HL-60 (cell line): ENCODE measurements around the gene PTGR1.

Source experiments
- CTCF ChIP-seq: IDR thresholded peaks from one replicate; pipeline ENCODE4 v1.5.1; 2011; ENCODE audit warnings: low read length, control low read depth, inconsistent platforms; ENCODE audit not compliant: insufficient read depth
- POLR2AphosphoS5 ChIP-seq: IDR thresholded peaks from 2 replicates; pipeline ENCODE4 v1.6.1; 2012; ENCODE audit warnings: low read depth
- SPI1 ChIP-seq: IDR thresholded peaks from 2 replicates; pipeline ENCODE4 v1.6.1; 2012; ENCODE audit warnings: low read depth, mild to moderate bottlenecking, borderline replicate concordance

- no peak for TF ChIP-seq CTCF
- no peak for TF ChIP-seq POLR2AphosphoS5
- TF ChIP-seq SPI1 = no peak
These were observed 40.3 kb downstream of the PTGR1 start for GRCh38 chr9:111559000-111559610.
